ENCODE results near the gene OR52I2. TPM values are rescaled to one million over a fixed set of nuclear protein-coding genes. Genes with fewer than 3 reads are reported as not detected.

OR52I2 gene
- total RNA-seq, 1 donor from 2014 or later = not detected

- peak overlapping the region; percentile 93 for H3K4me3 Mint-ChIP-seq
- no peaks in the 10 kb centered on the region for H3K27me3 Mint-ChIP-seq (ENCODE audit: insufficient read depth, low read depth)
- Histone ChIP-seq H3K79me2 (ENCODE audit: low read depth) (no peaks in the 10 kb centered on the region), H3K4me3 (peak overlapping the region; percentile 64), H3K27me3 (no peaks in the 10 kb centered on the region), H3K9me3 (ENCODE audit: low read depth) (no peaks in the 10 kb centered on the region), H3K4me2 (peak overlapping the region; percentile 82), H3K27ac (no peak overlapping the region), H2AFZ (replicated peaks) (no peak overlapping the region), H4K20me1 (ENCODE audit: low read depth) (no peaks in the 10 kb centered on the region), H3K36me3 (no peaks in the 10 kb centered on the region), H3F3A (ENCODE audit: low read depth) (peaks cover 13% of the 10 kb centered on the region), H3K4me1 (peaks cover 4% of the 10 kb centered on the region), H3K9ac (no peak overlapping the region)
- TF ChIP-seq EZH2 (IDR thresholded peaks at IDR 0.05) (no peak), EZH2phosphoT487 (IDR thresholded peaks at IDR 0.05) (no peak), CTCF (IDR thresholded peaks at IDR 0.05) (no peak)
- peaks cover 11% of the 10 kb centered on the region for H3K4me1 Mint-ChIP-seq
- no peak for DNase-seq (ENCODE audit: low spot score)
- no peak overlapping the region for H3K27ac Mint-ChIP-seq
- H3K9me3 Mint-ChIP-seq = no peaks in the 10 kb centered on the region
- peaks cover 5% of the 10 kb centered on the region for H3K36me3 Mint-ChIP-seq
These were observed 24.9 kb downstream of the OR52I2 start for GRCh38 chr11:4606231-4607015.

- H3K27ac Mint-ChIP-seq = peak overlapping the region; percentile 13
- Histone ChIP-seq H3K27me3 (no peaks in the 10 kb centered on the region), H3K36me3 (no peaks in the 10 kb centered on the region), H3K79me2 (ENCODE audit: low read depth) (no peaks in the 10 kb centered on the region), H3K27ac (no peak overlapping the region), H3F3A (ENCODE audit: low read depth) (peaks cover 13% of the 10 kb centered on the region), H3K4me1 (peaks cover 4% of the 10 kb centered on the region), H3K9ac (no peak overlapping the region), H3K9me3 (ENCODE audit: low read depth) (no peaks in the 10 kb centered on the region), H3K4me3 (peak overlapping the region; percentile 64), H3K4me2 (peak overlapping the region; percentile 82), H4K20me1 (ENCODE audit: low read depth) (no peaks in the 10 kb centered on the region), H2AFZ (replicated peaks) (peak overlapping the region; percentile 78)
- peak overlapping the region; percentile 93 for H3K4me3 Mint-ChIP-seq
- peaks cover 5% of the 10 kb centered on the region for H3K36me3 Mint-ChIP-seq
- H3K9me3 Mint-ChIP-seq = no peaks in the 10 kb centered on the region
- H3K27me3 Mint-ChIP-seq (ENCODE audit: insufficient read depth, low read depth) = no peaks in the 10 kb centered on the region
- no peak for TF ChIP-seq CTCF (IDR thresholded peaks at IDR 0.05)
- H3K4me1 Mint-ChIP-seq = peaks cover 12% of the 10 kb centered on the region
- DNase-seq (ENCODE audit: low spot score) = no peak
These were observed 25.6 kb downstream of the OR52I2 start for GRCh38 chr11:4607096-4607495.

- Mint-ChIP-seq H3K36me3 (peaks cover 5% of the 10 kb centered on the region), H3K27me3 (ENCODE audit: insufficient read depth, low read depth) (no peaks in the 10 kb centered on the region), H3K9me3 (no peaks in the 10 kb centered on the region), H3K27ac (peak within 1 kb of the TSS; percentile 93), H3K4me3 (peak within 1 kb of the TSS; percentile 93), H3K4me1 (peaks cover 14% of the 10 kb centered on the region)
- Histone ChIP-seq H3K27me3 (no peaks in the 10 kb centered on the region), H4K20me1 (ENCODE audit: low read depth) (no peaks in the 10 kb centered on the region), H3F3A (ENCODE audit: low read depth) (peaks cover 13% of the 10 kb centered on the region), H3K4me2 (peak within 1 kb of the TSS; percentile 82), H3K9ac (no peak within 1 kb of the TSS), H3K79me2 (ENCODE audit: low read depth) (no peaks in the 10 kb centered on the region), H3K4me1 (peaks cover 4% of the 10 kb centered on the region), H3K9me3 (ENCODE audit: low read depth) (no peaks in the 10 kb centered on the region), H3K4me3 (peak within 1 kb of the TSS; percentile 64), H2AFZ (replicated peaks) (peak within 1 kb of the TSS; percentile 91), H3K27ac (peak within 1 kb of the TSS; percentile 83), H3K36me3 (no peaks in the 10 kb centered on the region)
- TF ChIP-seq EZH2 (IDR thresholded peaks at IDR 0.05) (no peak), CTCF (IDR thresholded peaks at IDR 0.05) (peak; percentile 18)
- peak; percentile 95 for DNase-seq (ENCODE audit: low spot score)
These were observed 26.5 kb downstream of the OR52I2 start, which contains the start of gene TRIM68 for GRCh38 chr11:4607781-4608666. Gene TRIM68, minus strand, starts transcription at chr11:4608231. Its CDS starts 2,727 bp downstream, at chr11:4605504.

Measured in neural progenitor cell (in vitro differentiated cells).